H7 (cell line): ENCODE results near the gene KLHL24. TPM values are rescaled to one million over a fixed set of nuclear protein-coding genes. Genes with fewer than 3 reads are reported as not detected.
"Not testable (repeated sequence)": the region's sequence is repeated elsewhere in the genome, so short reads cannot be mapped to it uniquely, and the experiment has no call there.

Experiments
- DNase-seq: peaks from one replicate; pipeline ENCODE4 v3.0.0; 2012
- H3K27me3 ChIP-seq: 2 replicates; pipeline ENCODE4 v1.6.0; 2011; ENCODE audit warnings: mild to moderate bottlenecking, low read length; ENCODE audit not compliant: control insufficient read depth, insufficient read depth
- H3K36me3 ChIP-seq: replicated peaks from 2 replicates; pipeline ENCODE4 v1.5.1; 2011; ENCODE audit warnings: low read length; ENCODE audit not compliant: control insufficient read depth, insufficient read depth
- H3K4me3 ChIP-seq: 2 replicates; pipeline ENCODE4 v1.5.1; 2011; ENCODE audit warnings: low read depth, mild to moderate bottlenecking, control low read depth, low read length, moderate library complexity; ENCODE audit not compliant: insufficient read depth
- total RNA-seq: library from RNA; depleted of rRNA; stranded (reverse); fragments of >200 nt; shearing (Covaris generic); gene quantifications from 2 replicates; pipeline ENCODE4 v1.2.3, GENCODE V29; 2014

KLHL24 gene
- total RNA-seq, 1 experiment from 2014 or later, result 27.9 TPM

GRCh38 chr3:183697123-183697609 is 61.7 kb downstream of the KLHL24 start:
- DNase-seq, result no peak
- Histone ChIP-seq H3K36me3 (0 out of 2 replicates have a peak, but pooled peaks cover 1% of the 10 kb centered on the region), H3K27me3 (no peaks in the 10 kb centered on the region), H3K4me3 (peak overlapping the region; percentile 25)

GRCh38 chr3:183697610-183698317 is 62.3 kb downstream of the KLHL24 start, which contains the start of gene YEATS2:
YEATS2 (plus strand) TSS chr3:183697797; CDS start chr3:183715163, 17,366 bp downstream.
- no peaks in the 10 kb centered on the region for H3K27me3 ChIP-seq
- H3K4me3 ChIP-seq, result peak within 1 kb of the TSS; percentile 92
- peak; percentile 99 for DNase-seq
- H3K36me3 ChIP-seq, result 0 out of 2 replicates have a peak, but pooled peaks cover 1% of the 10 kb centered on the region

- DNase-seq, result peak; percentile 83
- H3K36me3 ChIP-seq, result 0 out of 2 replicates have a peak, but pooled peaks cover 1% of the 10 kb centered on the region
- H3K27me3 ChIP-seq, result no peaks in the 10 kb centered on the region
- peak overlapping the region; percentile 92 for H3K4me3 ChIP-seq
Observed at GRCh38 chr3:183698318-183698751, 62.9 kb downstream of the KLHL24 start.

- Histone ChIP-seq H3K27me3 (no peaks in the 10 kb centered on the region), H3K4me3 (peak overlapping the region; percentile 92), H3K36me3 (0 out of 2 replicates have a peak, but pooled peaks cover 1% of the 10 kb centered on the region)
- peak; percentile 32 for DNase-seq
Observed at GRCh38 chr3:183698756-183699155, 63.3 kb downstream of the KLHL24 start.

- 0 out of 2 replicates have a peak, but pooled peaks cover 1% of the 10 kb centered on the region for H3K36me3 ChIP-seq
- H3K27me3 ChIP-seq, result no peaks in the 10 kb centered on the region
- H3K4me3 ChIP-seq, result peak overlapping the region; percentile 92
- DNase-seq, result peak; percentile 36
Observed at GRCh38 chr3:183699238-183699947, 64.0 kb downstream of the KLHL24 start.

- peak; percentile 35 for DNase-seq
- no peak overlapping the region for H3K4me3 ChIP-seq
- H3K27me3 ChIP-seq, result no peaks in the 10 kb centered on the region
- 0 out of 2 replicates have a peak, but pooled peaks cover 1% of the 10 kb centered on the region for H3K36me3 ChIP-seq
Observed at GRCh38 chr3:183701744-183702143, 66.3 kb downstream of the KLHL24 start.

- not testable (repeated sequence) for DNase-seq, H3K27me3 ChIP-seq, H3K4me3 ChIP-seq, H3K36me3 ChIP-seq
Observed at GRCh38 chr3:183703892-183704291, 68.5 kb downstream of the KLHL24 start.

GRCh38 chr3:183710231-183710630 is 74.8 kb downstream of the KLHL24 start:
- Histone ChIP-seq H3K4me3 (no peak overlapping the region), H3K36me3 (no peaks in the 10 kb centered on the region; the same call in 1 of the 2 replicates), H3K27me3 (no peaks in the 10 kb centered on the region)
- DNase-seq, result no peak

GRCh38 chr3:183711516-183711915 is 76.1 kb downstream of the KLHL24 start:
- H3K36me3 ChIP-seq, result no peaks in the 10 kb centered on the region; the same call in none of the 2 replicates
- H3K27me3 ChIP-seq, result no peaks in the 10 kb centered on the region
- DNase-seq, result no peak
- H3K4me3 ChIP-seq, result no peak overlapping the region

- Histone ChIP-seq H3K36me3 (peaks cover 6% of the 10 kb centered on the region), H3K27me3 (no peaks in the 10 kb centered on the region), H3K4me3 (no peak overlapping the region)
- DNase-seq, result no peak
Observed at GRCh38 chr3:183714622-183715021, 79.2 kb downstream of the KLHL24 start.

GRCh38 chr3:183718012-183718411 is 82.6 kb downstream of the KLHL24 start:
- Histone ChIP-seq H3K27me3 (no peaks in the 10 kb centered on the region), H3K4me3 (no peak overlapping the region), H3K36me3 (peaks cover 14% of the 10 kb centered on the region)
- no peak for DNase-seq

- DNase-seq, result no peak
- Histone ChIP-seq H3K4me3 (no peak overlapping the region), H3K36me3 (peaks cover 22% of the 10 kb centered on the region), H3K27me3 (no peaks in the 10 kb centered on the region)
Observed at GRCh38 chr3:183725387-183725786, 90.0 kb downstream of the KLHL24 start.

GRCh38 chr3:183728204-183728603 is 92.8 kb downstream of the KLHL24 start:
- peaks cover 18% of the 10 kb centered on the region for H3K36me3 ChIP-seq
- DNase-seq, result no peak

GRCh38 chr3:183730361-183730760 is 94.9 kb downstream of the KLHL24 start:
- H3K27me3 ChIP-seq, result no peaks in the 10 kb centered on the region
- no peak overlapping the region for H3K4me3 ChIP-seq
- DNase-seq, result no peak
- peaks cover 22% of the 10 kb centered on the region for H3K36me3 ChIP-seq

More at GRCh38 chr3:183728204-183728603, 92.8 kb downstream of the KLHL24 start:
- no peak overlapping the region for H3K4me3 ChIP-seq
- no peaks in the 10 kb centered on the region for H3K27me3 ChIP-seq
